ENCODE results near the gene SCAMP2. TPM values are rescaled to one million over a fixed set of nuclear protein-coding genes. Genes with fewer than 3 reads are reported as not detected.

The SCAMP2 gene
- total RNA-seq, 4 donors from 2014 or later: 46.3 to 122 (median 74.3) TPM

GRCh38 chr15:74826921-74827320 is 46.2 kb downstream of the SCAMP2 start:
- intact Hi-C loops (cut with DNase I; ENCODE audit: low total_unique reads): no loop called here
- peaks cover 9 to 12% of the 10 kb centered on the region in 2 donors for H3K4me1 ChIP-seq
- ATAC-seq (no peak), DNase-seq (no peak)
- H3K36me3 ChIP-seq: no peaks in the 10 kb centered on the region
- no peak for TF ChIP-seq CTCF (IDR thresholded peaks at IDR 0.05 in 4 of 5, conservative IDR thresholded peaks at IDR 0.05 in 1 of 5)
- TF ChIP-seq POLR2A (IDR thresholded peaks at IDR 0.05): no peak
- peaks cover 6 to 13% (median 7%) of the 10 kb centered on the region in 3 donors for H3K27me3 ChIP-seq
- H3K4me3 ChIP-seq: no peak overlapping the region
- no peak overlapping the region for H3K27ac ChIP-seq
- in situ Hi-C loops (cut with MboI; ENCODE audit: low sequenced_read_pairs in 4 of 4): no loop called here
- H3K9me3 ChIP-seq: no peaks in the 10 kb centered on the region

DNA sequence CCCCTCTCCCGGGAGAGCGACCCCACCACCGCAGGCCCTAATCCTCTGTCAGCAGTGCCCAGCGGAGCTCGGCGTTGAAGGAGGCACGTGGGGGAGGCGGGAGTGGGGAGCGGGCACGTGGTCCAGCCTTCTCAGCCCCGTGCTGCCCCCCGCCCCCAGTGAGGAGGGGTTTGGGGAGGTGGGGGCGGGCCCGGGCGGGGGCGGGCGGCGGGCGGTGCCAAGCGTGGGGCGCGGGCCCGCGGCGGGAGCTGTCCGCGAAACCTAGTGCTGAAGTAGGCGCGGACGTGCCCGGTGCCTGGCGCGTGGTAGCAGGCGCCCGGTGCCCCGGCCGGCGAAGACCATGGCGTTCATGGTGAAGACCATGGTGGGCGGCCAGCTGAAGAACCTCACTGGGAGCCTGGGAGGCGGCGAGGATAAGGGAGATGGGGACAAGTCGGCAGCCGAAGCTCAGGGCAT is 46.8 kb downstream of the SCAMP2 start, which contains the start of gene CPLX3:
CPLX3 (plus strand) TSS at position 264 of the 456 bp plus-strand sequence; CDS start at position 341, 77 bp downstream.
- H3K4me3 ChIP-seq: no peak within 1 kb of the TSS
- DNase-seq: no peak
- ATAC-seq: no peak
- no peak within 1 kb of the TSS for H3K27ac ChIP-seq
- no peak for TF ChIP-seq POLR2A (IDR thresholded peaks at IDR 0.05)
- TF ChIP-seq CTCF (IDR thresholded peaks at IDR 0.05 in 4 of 5, conservative IDR thresholded peaks at IDR 0.05 in 1 of 5): no peak
- no peaks in the 10 kb centered on the region for H3K9me3 ChIP-seq
- peaks cover 6 to 13% (median 7%) of the 10 kb centered on the region in 3 donors for H3K27me3 ChIP-seq
- no peaks in the 10 kb centered on the region for H3K36me3 ChIP-seq
- in situ Hi-C loops (cut with MboI; ENCODE audit: low sequenced_read_pairs in 4 of 4): no loop called here
- intact Hi-C loops (cut with DNase I; ENCODE audit: low total_unique reads): no loop called here
- H3K4me1 ChIP-seq: peaks cover 4 to 7% of the 10 kb centered on the region in 2 donors

DNA sequence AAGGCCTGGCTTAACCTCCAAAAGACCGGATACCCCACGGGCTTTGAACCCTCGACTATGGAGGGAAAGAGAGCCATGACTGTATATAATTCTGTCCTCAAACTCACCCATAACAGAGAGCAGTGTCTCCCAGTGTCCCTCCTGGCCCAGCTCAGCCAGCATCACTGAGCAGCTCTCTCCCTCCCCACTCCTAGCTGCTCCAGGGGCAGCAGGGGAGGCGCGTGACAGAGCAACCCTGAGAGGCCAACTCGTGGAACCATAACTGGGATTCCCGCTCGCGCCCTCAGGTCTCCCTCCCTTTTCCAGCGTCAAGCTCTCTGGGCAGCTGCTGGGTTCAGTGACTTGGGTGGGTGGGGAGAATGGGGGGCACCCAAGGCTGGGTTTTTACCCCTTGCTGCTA is 47.3 kb downstream of the SCAMP2 start:
- H3K4me3 ChIP-seq: no peak overlapping the region
- H3K4me1 ChIP-seq: peaks cover 0 to 2% of the 10 kb centered on the region in 2 donors
- no peak for TF ChIP-seq CTCF (IDR thresholded peaks at IDR 0.05 in 4 of 5, conservative IDR thresholded peaks at IDR 0.05 in 1 of 5)
- no peak for TF ChIP-seq POLR2A (IDR thresholded peaks at IDR 0.05)
- DNase-seq: no peak
- H3K36me3 ChIP-seq: no peaks in the 10 kb centered on the region
- no peak overlapping the region for H3K27ac ChIP-seq
- H3K9me3 ChIP-seq: no peaks in the 10 kb centered on the region
- no peak for ATAC-seq
- H3K27me3 ChIP-seq: peaks cover 6 to 13% (median 7%) of the 10 kb centered on the region in 3 donors
- intact Hi-C loops (cut with DNase I; ENCODE audit: low total_unique reads) (no loop called here), in situ Hi-C loops (cut with MboI; ENCODE audit: low sequenced_read_pairs in 4 of 4) (no loop called here)

GRCh38 chr15:74824976-74825375 is 48.2 kb downstream of the SCAMP2 start:
- Histone ChIP-seq H3K4me3 (no peak overlapping the region), H3K9me3 (no peaks in the 10 kb centered on the region), H3K27me3 (peaks cover 6 to 13% (median 7%) of the 10 kb centered on the region in 3 donors), H3K4me1 (no peaks in the 10 kb centered on the region), H3K36me3 (no peaks in the 10 kb centered on the region), H3K27ac (no peak overlapping the region)
- in situ Hi-C loops (cut with MboI; ENCODE audit: low sequenced_read_pairs in 4 of 4) (no loop called here), intact Hi-C loops (cut with DNase I; ENCODE audit: low total_unique reads) (no loop called here)
- TF ChIP-seq CTCF (IDR thresholded peaks at IDR 0.05 in 4 of 5, conservative IDR thresholded peaks at IDR 0.05 in 1 of 5): no peak
- TF ChIP-seq POLR2A (IDR thresholded peaks at IDR 0.05): no peak
- ATAC-seq (no peak), DNase-seq (no peak)

DNA sequence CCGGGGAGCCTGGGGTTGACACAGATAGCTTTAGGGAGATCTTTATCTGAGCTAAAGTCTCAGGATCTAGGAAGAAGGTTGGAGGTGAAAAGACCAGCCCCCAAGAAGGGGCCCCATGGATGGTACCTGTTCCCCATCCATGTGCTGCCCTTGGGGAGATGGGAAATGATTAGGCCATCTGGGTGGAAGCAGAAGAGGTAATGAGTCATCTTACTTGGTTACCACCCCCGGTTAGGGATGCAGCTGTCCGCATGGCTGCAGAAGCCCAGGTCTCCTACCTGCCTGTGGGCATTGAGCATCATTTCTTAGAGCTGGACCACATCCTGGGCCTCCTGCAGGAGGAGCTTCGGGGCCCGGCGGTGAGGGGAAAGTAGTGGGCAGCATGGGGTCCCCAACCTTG is 49.8 kb downstream of the SCAMP2 start:
- Histone ChIP-seq H3K4me1 (no peaks in the 10 kb centered on the region), H3K9me3 (no peaks in the 10 kb centered on the region), H3K4me3 (no peak overlapping the region), H3K36me3 (no peaks in the 10 kb centered on the region), H3K27me3 (peaks cover 6 to 13% (median 7%) of the 10 kb centered on the region in 3 donors), H3K27ac (no peak overlapping the region)
- in situ Hi-C loops (cut with MboI; ENCODE audit: low sequenced_read_pairs in 4 of 4): no loop called here
- intact Hi-C loops (cut with DNase I; ENCODE audit: low total_unique reads): no loop called here
- ATAC-seq: no peak
- DNase-seq: no peak
- TF ChIP-seq POLR2A (IDR thresholded peaks at IDR 0.05): no peak
- no peak for TF ChIP-seq CTCF (IDR thresholded peaks at IDR 0.05 in 4 of 5, conservative IDR thresholded peaks at IDR 0.05 in 1 of 5)

All from gastrocnemius medialis (tissue), 4 donors.